Thymus (tissue), 11 donors: ENCODE data around the gene PATL2. TPM values are rescaled to one million over a fixed set of nuclear protein-coding genes. Genes with fewer than 3 reads are reported as not detected.
A peak's percentile ranks its signal among the peaks of the same experiment; 100 is the strongest.
"Not testable (repeated sequence)": the region's sequence is repeated elsewhere in the genome, so short reads cannot be mapped to it uniquely, and the experiment has no call there.

ENCODE experiments used
- DNase-seq, 9 donors: peaks; one replicate each; pipeline ENCODE4 v3.0.0-alpha.2; 2013; ENCODE audit warnings: low spot score in 9 of 9, low read depth in 6 of 9, missing footprints in 1 of 9
- H3K27ac ChIP-seq, 2 donors: one replicate each; pipeline ENCODE4 v1.5.1; 2013; ENCODE audit warnings: control low read depth in 1 of 2, low read depth in 1 of 2, low read length in 1 of 2, mild to moderate bottlenecking in 1 of 2, moderate library complexity in 1 of 2
- H3K27me3 ChIP-seq, 2 donors: one replicate each; pipeline ENCODE4 v1.5.1; 2013; ENCODE audit warnings: low read length in 1 of 2; ENCODE audit not compliant: control insufficient read depth in 2 of 2, insufficient read depth in 1 of 2
- H3K36me3 ChIP-seq, 2 donors: one replicate each; pipeline ENCODE4 v1.5.1; 2013; ENCODE audit warnings: low read length in 1 of 2, mild to moderate bottlenecking in 1 of 2, moderate library complexity in 1 of 2; ENCODE audit not compliant: control insufficient read depth in 2 of 2, insufficient read depth in 2 of 2
- H3K4me1 ChIP-seq, 2 donors: one replicate each; pipeline ENCODE4 v1.5.1; 2013; ENCODE audit warnings: low read length in 2 of 2; ENCODE audit not compliant: control insufficient read depth in 2 of 2, insufficient read depth in 2 of 2
- H3K4me3 ChIP-seq, 2 donors: one replicate each; pipeline ENCODE4 v1.5.1; 2013; ENCODE audit warnings: low read length in 2 of 2, control low read depth in 1 of 2, mild to moderate bottlenecking in 1 of 2
- H3K9me3 ChIP-seq, 2 donors: one replicate each; pipeline ENCODE4 v1.5.1; 2013; ENCODE audit warnings: low read length in 1 of 2, mild to moderate bottlenecking in 1 of 2; ENCODE audit not compliant: control insufficient read depth in 2 of 2, insufficient read depth in 1 of 2
- WGBS: extraction: QIAGEN DNeasy Blood & Tissue Kit; methylation state at CpG from one replicate; pipeline ENCODE4 v1.1.7; 2013; 5-methylcytosine and 5-hydroxymethylcytosine counted together
- polyA plus RNA-seq: library from polyadenylated mRNA; stranded (reverse); fragments of 200-250 nt; gene quantifications from one replicate; pipeline ENCODE4 v1.2.3, GENCODE V29; 2013
- total RNA-seq: library from RNA; stranded (reverse); fragments of 120-200 nt; gene quantifications from one replicate; pipeline ENCODE4 v1.2.4, GENCODE V29; 2013
- donor health status: healthy.

PATL2 gene
- total and polyA plus RNA-seq, 2 donors: 2.2 to 25.8 TPM

- no peak for DNase-seq
- Histone ChIP-seq H3K27me3 (no peaks in the 10 kb centered on the region), H3K36me3 (peaks cover 29 to 38% of the 10 kb centered on the region in 2 donors), H3K27ac (peak overlapping the region; percentile 33 to 83), H3K9me3 (no peaks in the 10 kb centered on the region), H3K4me3 (no peak overlapping the region), H3K4me1 (peaks cover 29 to 46% of the 10 kb centered on the region in 2 donors)
- 76% methylated on average over 4 of the region's 4 CpGs for WGBS
Measured at GRCh38 chr15:44720460-44721176, 9.5 kb upstream of the PATL2 start.

GRCh38 chr15:44720000-44720435 lies 8.9 kb upstream of the PATL2 start:
- peaks cover 31 to 44% of the 10 kb centered on the region in 2 donors for H3K4me1 ChIP-seq
- 92% methylated on average over 8 of the region's 8 CpGs for WGBS

GRCh38 chr15:44719293-44719999 lies 8.3 kb upstream of the PATL2 start:
- Histone ChIP-seq H3K36me3 (peaks cover 38 to 49% of the 10 kb centered on the region in 2 donors), H3K9me3 (no peaks in the 10 kb centered on the region), H3K27ac (peak overlapping the region; percentile 74 to 83), H3K27me3 (no peaks in the 10 kb centered on the region), H3K4me1 (peaks cover 26 to 42% of the 10 kb centered on the region in 2 donors), H3K4me3 (no peak overlapping the region)
- peak in 1 of 9 donors; percentile 76 for DNase-seq
- WGBS: 83% methylated on average over 4 of the region's 4 CpGs

More at GRCh38 chr15:44720000-44720435, 8.9 kb upstream of the PATL2 start:
- Histone ChIP-seq H3K36me3 (peaks cover 35 to 44% of the 10 kb centered on the region in 2 donors), H3K27ac (peak overlapping the region; percentile 70 to 83)
- not testable (repeated sequence) for H3K27me3 ChIP-seq, DNase-seq, H3K4me3 ChIP-seq, H3K9me3 ChIP-seq

DNA sequence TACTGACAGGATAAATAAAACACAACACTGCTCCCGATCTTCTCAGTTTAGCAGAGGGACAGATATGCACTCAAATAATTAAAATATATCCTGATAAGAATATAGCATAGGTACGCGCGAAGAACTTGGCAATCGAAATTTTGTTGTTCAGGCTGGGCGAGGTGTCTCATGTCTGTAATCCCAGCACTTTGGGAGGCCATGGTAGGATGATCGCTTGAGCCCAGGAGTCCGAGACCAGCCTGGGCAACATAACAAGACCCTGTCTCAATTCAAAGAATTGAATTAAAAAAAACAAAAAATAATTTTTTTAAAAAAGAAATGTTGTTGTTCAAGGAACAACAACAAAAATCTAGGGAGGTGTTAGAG lies 7.8 kb upstream of the PATL2 start:
- DNase-seq: no peak
- H3K27me3 ChIP-seq: no peaks in the 10 kb centered on the region
- H3K4me3 ChIP-seq: no peak overlapping the region
- H3K4me1 ChIP-seq: peaks cover 28 to 42% of the 10 kb centered on the region in 2 donors
- no peaks in the 10 kb centered on the region for H3K9me3 ChIP-seq
- WGBS: 96% methylated on average over 8 of the region's 8 CpGs
- peaks cover 38 to 53% of the 10 kb centered on the region in 2 donors for H3K36me3 ChIP-seq
- H3K27ac ChIP-seq: peak overlapping the region in 1 of 2 donors; percentile 83

- WGBS: 68% methylated on average over 4 of the region's 4 CpGs
Measured at GRCh38 chr15:44718180-44718926, 7.2 kb upstream of the PATL2 start.

GRCh38 chr15:44716983-44717602 lies 6.0 kb upstream of the PATL2 start:
- Histone ChIP-seq H3K4me1 (peaks cover 31 to 49% of the 10 kb centered on the region in 2 donors), H3K4me3 (no peak overlapping the region), H3K9me3 (no peaks in the 10 kb centered on the region), H3K27me3 (no peaks in the 10 kb centered on the region), H3K27ac (no peak overlapping the region), H3K36me3 (peaks cover 38 to 58% of the 10 kb centered on the region in 2 donors)
- DNase-seq: no peak
- WGBS: 92% methylated on average over 2 of the region's 2 CpGs

More at GRCh38 chr15:44718180-44718926, 7.2 kb upstream of the PATL2 start:
- no peaks in the 10 kb centered on the region for H3K9me3 ChIP-seq
- H3K27ac ChIP-seq: peak overlapping the region in 1 of 2 donors; percentile 83
- no peak for DNase-seq
- no peaks in the 10 kb centered on the region for H3K27me3 ChIP-seq
- H3K4me3 ChIP-seq: no peak overlapping the region
- H3K4me1 ChIP-seq: peaks cover 31 to 48% of the 10 kb centered on the region in 2 donors
- H3K36me3 ChIP-seq: peaks cover 38 to 58% of the 10 kb centered on the region in 2 donors

DNA sequence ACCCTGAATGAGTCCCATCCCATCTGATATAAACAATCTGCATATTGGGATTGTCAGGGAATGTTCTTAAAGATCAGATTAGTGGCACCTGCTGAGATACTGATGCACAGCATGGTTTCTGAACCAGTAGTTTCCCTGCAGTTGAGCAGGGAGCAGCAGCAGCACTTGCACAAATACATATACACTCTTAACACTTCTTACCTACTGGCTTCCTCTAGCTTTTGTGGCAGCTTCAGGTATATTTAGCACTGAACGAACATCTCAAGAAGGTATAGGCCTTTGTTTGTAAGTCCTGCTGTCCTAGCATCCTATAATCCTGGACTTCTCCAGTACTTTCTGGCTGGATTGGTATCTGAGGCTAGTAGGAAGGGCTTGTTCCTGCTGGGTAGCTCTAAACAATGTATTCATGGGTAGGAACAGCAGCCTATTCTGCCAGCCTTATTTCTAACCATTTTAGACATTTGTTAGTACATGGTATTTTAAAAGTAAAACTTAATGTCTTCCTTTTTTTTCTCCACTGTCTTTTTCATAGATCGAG lies 4.7 kb upstream of the PATL2 start:
- no peaks in the 10 kb centered on the region for H3K27me3 ChIP-seq
- whole genome bisulfite sequencing: 92% methylated on average over 2 of the region's 2 CpGs
- H3K36me3 ChIP-seq: peaks cover 41 to 58% of the 10 kb centered on the region in 2 donors
- peak overlapping the region in 1 of 2 donors; percentile 14 for H3K27ac ChIP-seq
- DNase-seq: no peak
- no peaks in the 10 kb centered on the region for H3K9me3 ChIP-seq
- H3K4me1 ChIP-seq: peaks cover 30 to 48% of the 10 kb centered on the region in 2 donors
- H3K4me3 ChIP-seq: no peak overlapping the region

DNA sequence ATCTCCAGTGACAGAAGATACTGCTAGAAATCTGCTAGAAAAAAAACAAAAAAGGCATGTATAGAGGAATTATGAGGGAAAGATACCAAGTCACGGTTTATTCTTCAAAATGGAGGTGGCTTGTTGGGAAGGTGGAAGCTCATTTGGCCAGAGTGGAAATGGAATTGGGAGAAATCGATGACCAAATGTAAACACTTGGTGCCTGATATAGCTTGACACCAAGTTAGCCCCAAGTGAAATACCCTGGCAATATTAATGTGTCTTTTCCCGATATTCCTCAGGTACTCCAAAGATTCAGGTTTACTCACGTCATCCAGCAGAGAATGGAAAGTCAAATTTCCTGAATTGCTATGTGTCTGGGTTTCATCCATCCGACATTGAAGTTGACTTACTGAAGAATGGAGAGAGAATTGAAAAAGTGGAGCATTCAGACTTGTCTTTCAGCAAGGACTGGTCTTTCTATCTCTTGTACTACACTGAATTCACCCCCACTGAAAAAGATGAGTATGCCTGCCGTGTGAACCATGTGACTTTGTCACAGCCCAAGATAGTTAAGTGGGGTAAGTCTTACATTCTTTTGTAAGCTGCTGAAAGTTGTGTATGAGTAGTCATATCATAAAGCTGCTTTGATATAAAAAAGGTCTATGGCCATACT lies 4.1 kb upstream of the PATL2 start:
- Histone ChIP-seq H3K36me3 (peaks cover 41 to 58% of the 10 kb centered on the region in 2 donors), H3K4me1 (peaks cover 24 to 43% of the 10 kb centered on the region in 2 donors), H3K27me3 (no peaks in the 10 kb centered on the region), H3K4me3 (peak overlapping the region in 1 of 2 donors; percentile 100), H3K27ac (no peak overlapping the region), H3K9me3 (no peaks in the 10 kb centered on the region)
- 87% methylated on average over 6 of the region's 6 CpGs for WGBS
- DNase-seq: no peak
